Measurements from ENCODE around the gene TFPI. TPM values are rescaled to one million over a fixed set of nuclear protein-coding genes. Genes with fewer than 3 reads are reported as not detected.
"Not testable (repeated sequence)": the region's sequence is repeated elsewhere in the genome, so short reads cannot be mapped to it uniquely, and the experiment has no call there.

Gene TFPI
- total RNA-seq, 4 donors from 2014 or later = 7.1 to 28.9 (median 20.2) TPM

- no peaks in the 10 kb centered on the region for H3K27me3 ChIP-seq
- in situ Hi-C loops (cut with MboI; ENCODE audit: low pct_ligation_motif_present in 1 of 4, low pct_unique_long_range_greater_than_20kb in 1 of 4, low sequenced_read_pairs in 3 of 4) = loop anchor here in 2 of 4 donors (10.0 kb wide), 1 partner anchor 69 kb away; no protein-coding TSS in a partner anchor
- H3K9me3 ChIP-seq = no peaks in the 10 kb centered on the region
- no peak overlapping the region for H3K27ac ChIP-seq
- DNase-seq = no peak
- WGBS, 2 donors (ENCODE audit: low coverage in 1 of 2) = 92 to 95% methylated on average over 2 of the region's 2 CpGs
- TF ChIP-seq EP300 (IDR thresholded peaks at IDR 0.05; ENCODE audit: low read depth) = no peak
- TF ChIP-seq POLR2A (IDR thresholded peaks at IDR 0.05) = no peak
- no peak for TF ChIP-seq POLR2AphosphoS5 (IDR thresholded peaks at IDR 0.05)
- TF ChIP-seq CTCF (IDR thresholded peaks at IDR 0.05) = no peak
- intact Hi-C loops (cut with DNase I; ENCODE audit: low total_unique reads) = no loop called here
- H3K4me1 ChIP-seq = peaks cover 0 to 15% (median 7%) of the 10 kb centered on the region in 4 donors
- H3K4me3 ChIP-seq = no peak overlapping the region
- H3K36me3 ChIP-seq = no peaks in the 10 kb centered on the region
Measured at GRCh38 chr2:187573722-187574121, 19.5 kb upstream of the TFPI start.

- H3K4me3 ChIP-seq; H3K27ac ChIP-seq; DNase-seq; H3K36me3 ChIP-seq; H3K9me3 ChIP-seq; H3K27me3 ChIP-seq; intact Hi-C loops (cut with DNase I; ENCODE audit: low total_unique reads): not testable (repeated sequence)
- WGBS, 2 donors (ENCODE audit: low coverage in 1 of 2) = 74 to 85% methylated on average over 3 to 5 of the region's 5 CpGs
- in situ Hi-C loops (cut with MboI; ENCODE audit: low pct_ligation_motif_present in 1 of 4, low pct_unique_long_range_greater_than_20kb in 1 of 4, low sequenced_read_pairs in 3 of 4) = loop anchor here in 2 of 4 donors (10.0 kb wide), 1 partner anchor 67 kb away; no protein-coding TSS in a partner anchor
- H3K4me1 ChIP-seq = peaks cover 0 to 22% (median 7%) of the 10 kb centered on the region in 4 donors
Measured at GRCh38 chr2:187571996-187572395, 17.8 kb upstream of the TFPI start.

GRCh38 chr2:187569571-187569970, 15.3 kb upstream of the TFPI start:
- intact Hi-C loops (cut with DNase I; ENCODE audit: low total_unique reads) = no loop called here
- Histone ChIP-seq H3K9me3 (no peaks in the 10 kb centered on the region), H3K4me1 (peaks cover 0 to 11% (median 3%) of the 10 kb centered on the region in 4 donors), H3K27me3 (no peaks in the 10 kb centered on the region), H3K27ac (no peak overlapping the region), H3K4me3 (no peak overlapping the region), H3K36me3 (no peaks in the 10 kb centered on the region)
- TF ChIP-seq POLR2AphosphoS5 (IDR thresholded peaks at IDR 0.05) = no peak
- TF ChIP-seq POLR2A (IDR thresholded peaks at IDR 0.05) = no peak
- TF ChIP-seq EP300 (IDR thresholded peaks at IDR 0.05; ENCODE audit: low read depth) = no peak
- no peak for TF ChIP-seq CTCF (IDR thresholded peaks at IDR 0.05)
- no peak for DNase-seq
- in situ Hi-C loops (cut with MboI; ENCODE audit: low pct_ligation_motif_present in 1 of 4, low pct_unique_long_range_greater_than_20kb in 1 of 4, low sequenced_read_pairs in 3 of 4) = no loop called here

- Histone ChIP-seq H3K9me3 (no peaks in the 10 kb centered on the region), H3K4me1 (peaks cover 0 to 11% (median 3%) of the 10 kb centered on the region in 4 donors), H3K36me3 (no peaks in the 10 kb centered on the region), H3K27ac (no peak overlapping the region), H3K4me3 (no peak overlapping the region), H3K27me3 (no peaks in the 10 kb centered on the region)
- in situ Hi-C loops (cut with MboI; ENCODE audit: low pct_ligation_motif_present in 1 of 4, low pct_unique_long_range_greater_than_20kb in 1 of 4, low sequenced_read_pairs in 3 of 4) (no loop called here), intact Hi-C loops (cut with DNase I; ENCODE audit: low total_unique reads) (no loop called here)
- peak in 1 of 3 donors; percentile 9 for TF ChIP-seq POLR2AphosphoS5 (IDR thresholded peaks at IDR 0.05)
- TF ChIP-seq POLR2A (IDR thresholded peaks at IDR 0.05) = no peak
- WGBS, 2 donors (ENCODE audit: low coverage in 1 of 2) = 49 to 60% methylated on average over 1 of the region's 1 CpG
- DNase-seq = no peak
Measured at GRCh38 chr2:187569042-187569441, 14.8 kb upstream of the TFPI start.

- no peak for TF ChIP-seq POLR2A (IDR thresholded peaks at IDR 0.05)
- no peak for TF ChIP-seq CTCF (IDR thresholded peaks at IDR 0.05)
- no peak for TF ChIP-seq EP300 (IDR thresholded peaks at IDR 0.05; ENCODE audit: low read depth)
- TF ChIP-seq POLR2AphosphoS5 (IDR thresholded peaks at IDR 0.05) = no peak
- H3K4me3 ChIP-seq = no peak overlapping the region
- no peaks in the 10 kb centered on the region for H3K9me3 ChIP-seq
- no peak for DNase-seq
- in situ Hi-C loops (cut with MboI; ENCODE audit: low pct_ligation_motif_present in 1 of 4, low pct_unique_long_range_greater_than_20kb in 1 of 4, low sequenced_read_pairs in 3 of 4) = no loop called here
- H3K27ac ChIP-seq = no peak overlapping the region
- no peaks in the 10 kb centered on the region for H3K36me3 ChIP-seq
- intact Hi-C loops (cut with DNase I; ENCODE audit: low total_unique reads) = no loop called here
- H3K27me3 ChIP-seq = no peaks in the 10 kb centered on the region
- H3K4me1 ChIP-seq = peaks cover 0 to 11% (median 3%) of the 10 kb centered on the region in 4 donors
- 58 to 85% methylated on average over 1 of the region's 1 CpG for WGBS, 2 donors (ENCODE audit: low coverage in 1 of 2)
Measured at GRCh38 chr2:187567126-187567525, 12.9 kb upstream of the TFPI start.

All from transverse colon (tissue), 4 donors.